K562 (cell line): ENCODE measurements around the gene IL23A. TPM values are rescaled to one million over a fixed set of nuclear protein-coding genes. Genes with fewer than 3 reads are reported as not detected.
A peak's percentile ranks its signal among the peaks of the same experiment; 100 is the strongest.

Experiments
- BCOR ChIP-seq: fragments of 450-650 bp; IDR thresholded peaks from 2 replicates; pipeline ENCODE4 v1.6.1; 2016
- CTBP1 ChIP-seq: fragments of 450-650 bp; IDR thresholded peaks from 2 replicates; pipeline ENCODE4 v1.6.1; 2016; ENCODE audit warnings: borderline replicate concordance
- JUND ChIP-seq, 2 experiments: IDR thresholded peaks; 2 replicates in 1 of 2; 3 replicates in 1 of 2; pipeline ENCODE4 v1.6.1; 2011; ENCODE audit warnings: borderline replicate concordance in 2 of 2, low read depth in 2 of 2, low read length in 2 of 2, improper control_type of control experiment in 1 of 2, missing biosample characterization in 1 of 2, missing genetic modification characterization in 1 of 2, missing genetic modification reagents in 1 of 2
- KLF10 ChIP-seq: fragments of 250-450 bp; sonication (Bioruptor Pico); IDR thresholded peaks from 2 replicates; pipeline ENCODE4 v1.6.1; 2021; ENCODE audit warnings: matching md5 sums
- LARP7 ChIP-seq: fragments of 450-650 bp; IDR thresholded peaks from 2 replicates; pipeline ENCODE4 v1.6.1; 2016
- NONO ChIP-seq, 2 experiments: fragments of 200-400 bp in 1 of 2; fragments of 450-650 bp in 1 of 2; formaldehyde crosslinking in 1 of 2; IDR thresholded peaks; 2 replicates each; pipeline ENCODE4 v1.6.1; 2017; ENCODE audit warnings: low read depth in 2 of 2, mild to moderate bottlenecking in 2 of 2, moderate library complexity in 2 of 2, low read length in 1 of 2
- NR0B1 ChIP-seq: fragments of 450-650 bp; IDR thresholded peaks from one replicate; pipeline ENCODE4 v1.6.1; 2018; ENCODE audit warnings: mild to moderate bottlenecking, moderate library complexity; ENCODE audit not compliant: partially characterized antibody
- NR4A1 ChIP-seq, 2 experiments: fragments of 250-450 bp in 1 of 2; fragments of 450-650 bp in 1 of 2; sonication (Bioruptor Pico) in 1 of 2; IDR thresholded peaks; 2 replicates each; pipeline versions ENCODE4 v1.4.0 to v1.6.1; 2016 to 2020; ENCODE audit warnings: mild to moderate bottlenecking in 2 of 2, missing compliant biosample characterization in 1 of 2, missing genetic modification characterization in 1 of 2, moderate library complexity in 1 of 2
- PBX2 ChIP-seq, 2 experiments: IDR thresholded peaks in 1 of 2; conservative IDR thresholded peaks in 1 of 2; 2 replicates each; pipeline ENCODE4 v1.6.1; 2016; ENCODE audit warnings: low read depth in 2 of 2, mild to moderate bottlenecking in 1 of 2, missing compliant biosample characterization in 1 of 2, missing genetic modification characterization in 1 of 2, moderate library complexity in 1 of 2
- PPARD ChIP-seq: fragments of 250-450 bp; sonication (Bioruptor Pico); IDR thresholded peaks from 2 replicates; pipeline ENCODE4 v1.8.0; 2022; ENCODE audit warnings: inconsistent platforms, mild to moderate bottlenecking, moderate library complexity
- RBFOX2 ChIP-seq: fragments of 200-400 bp; formaldehyde crosslinking; IDR thresholded peaks from 2 replicates; pipeline ENCODE4 v1.6.1; 2017; ENCODE audit warnings: low read depth, mild to moderate bottlenecking, low read length, moderate library complexity
- SMARCE1 ChIP-seq: fragments of 450-650 bp; IDR thresholded peaks from 2 replicates; pipeline ENCODE4 v1.7.1; 2016; ENCODE audit warnings: mild to moderate bottlenecking
- SRSF9 ChIP-seq: fragments of 200-400 bp; formaldehyde crosslinking; IDR thresholded peaks from 2 replicates; pipeline ENCODE4 v1.6.1; 2017; ENCODE audit warnings: low read depth, low read length, borderline replicate concordance
- STAG1 ChIP-seq: sonication (generic); formaldehyde crosslinking; IDR thresholded peaks from 2 replicates; pipeline ENCODE4 v1.5.0; 2020; ENCODE audit warnings: missing genetic modification reagents, borderline replicate concordance
- THRB ChIP-seq: fragments of 450-650 bp; formaldehyde crosslinking; conservative IDR thresholded peaks from 2 replicates; pipeline ENCODE4 v1.4.0; 2022; ENCODE audit warnings: mild to moderate bottlenecking, missing genetic modification characterization
- UBTF ChIP-seq, 2 experiments: IDR thresholded peaks; 2 replicates each; pipeline ENCODE4 v1.6.1; 2012; ENCODE audit warnings: improper control_type of control experiment in 2 of 2, low read depth in 2 of 2, low read length in 2 of 2, borderline replicate concordance in 1 of 2
- ZFP1 ChIP-seq: fragments of 450-650 bp; formaldehyde crosslinking; IDR thresholded peaks from 2 replicates; pipeline ENCODE4 v1.4.0; 2020; ENCODE audit warnings: mild to moderate bottlenecking, mixed read lengths
- ZNF436 ChIP-seq: fragments of 250-450, 450-650 bp; sonication (Bioruptor Pico); formaldehyde crosslinking; IDR thresholded peaks from 2 replicates; pipeline ENCODE4 v1.7.0; 2020; ENCODE audit warnings: mild to moderate bottlenecking
- polyA plus RNA-seq, 8 experiments: library from polyadenylated mRNA; depleted of rRNA in 4 of 8; stranded (reverse) in 5 of 8; unstranded in 3 of 8; fragments of >200 nt; fragmentation: Nextera tagmentation in 2 of 8; fragmentation: Illumina TruSeq in 1 of 8; extraction: Ambion mirVana in 2 of 8; extraction: Trizol in 1 of 8; gene quantifications; 2 replicates each; pipeline versions ENCODE4 v1.2.1 to v1.2.3, GENCODE V29; 2011 to 2014; ENCODE audit warnings: inconsistent platforms in 1 of 8, missing spikeins in 1 of 8
- total RNA-seq, 7 experiments: library from RNA; depleted of rRNA in 6 of 7; stranded (reverse); fragments of >200 nt in 6 of 7; fragmentation: Illumina TruSeq in 2 of 7; extraction: Trizol in 2 of 7; gene quantifications; 2 replicates each; pipeline versions ENCODE4 v1.2.1 to v1.2.3, GENCODE V29; 2011 to 2021; ENCODE audit warnings: low replicate concordance in 1 of 7

Gene IL23A
- total and polyA plus RNA-seq, 9 of the 15 experiments (the other 6 are each of a cell fraction or from before 2014, with no cell fraction given), result 4.4 to 37.2 (median 9.6) TPM

- TF ChIP-seq ZFP1 (CRISPR knock-in tag) (no peak), UBTF (IDR thresholded peaks at IDR 0.05; ENCODE audit: borderline replicate concordance in 1 of 2, low read depth in 2 of 2, low read length in 2 of 2) (no peak), ZNF436 (CRISPR knock-in tag) (no peak), SMARCE1 (peak; percentile 37), CTBP1 (no peak), PPARD (CRISPR knock-in tag) (no peak), JUND (IDR thresholded peaks at IDR 0.05; ENCODE audit: borderline replicate concordance, low read depth, low read length) (no peak; the same call in none of the 2 replicates), JUND (tag; IDR thresholded peaks at IDR 0.05; ENCODE audit: borderline replicate concordance, low read depth, low read length) (peak; percentile 53; the same call in 1 of the 3 replicates), NR0B1 (no peak), NR4A1 (CRISPR knock-in tag; IDR thresholded peaks at IDR 0.05) (no peak), NR4A1 (tag; IDR thresholded peaks at IDR 0.05) (no peak; the same call in none of the 2 replicates), BCOR (no peak), SRSF9 (no peak), PBX2 (CRISPR knock-in tag; IDR thresholded peaks at IDR 0.05; ENCODE audit: low read depth) (no peak), PBX2 (tag; conservative IDR thresholded peaks at IDR 0.05; ENCODE audit: low read depth) (0 out of 2 replicates have a peak, but pooled peaks have one; percentile 6), THRB (CRISPR knock-in tag) (no peak; the same call in 1 of the 2 replicates), LARP7 (0 out of 2 replicates have a peak, but pooled peaks have one; percentile 46), NONO (IDR thresholded peaks at IDR 0.05; ENCODE audit: low read depth in 2 of 2, low read length in 1 of 2) (peak in 1 of 2 experiments; percentile 91; a peak in 2 of 4 replicates), STAG1 (CRISPR knock-in tag) (no peak), RBFOX2 (peak; percentile 97), KLF10 (CRISPR knock-in tag) (no peak)
Observed at GRCh38 chr12:56333679-56334489, 4.8 kb upstream of the IL23A start, which contains the start of gene PAN2 (continued).
